Right lobe of liver (tissue), 6 donors: ENCODE data around the gene RAB30. TPM values are rescaled to one million over a fixed set of nuclear protein-coding genes. Genes with fewer than 3 reads are reported as not detected.
A peak's percentile ranks its signal among the peaks of the same experiment; 100 is the strongest.

ENCODE experiments used
- ATAC-seq, 4 donors: fragments of 200-7000 bp; cut with Tn5 transposase; one replicate each; pipeline ENCODE4 v1.9.1; 2020; ENCODE audit warnings: mild to moderate bottlenecking in 4 of 4, moderate library complexity in 4 of 4
- DNase-seq, 3 donors: peaks; one replicate each; pipeline ENCODE4 v3.0.0-alpha.2; 2020
- H3K27ac ChIP-seq, 3 donors: fragments of 200-600 bp; one replicate each; pipeline ENCODE4 v1.8.0; 2022
- H3K27me3 ChIP-seq, 2 donors: fragments of 200-600 bp; one replicate each; pipeline ENCODE4 v1.8.0; 2022
- H3K36me3 ChIP-seq, 4 donors: fragments of 200-600 bp; sonication (generic) in 1 of 4; one replicate each; pipeline versions ENCODE4 v1.5.1 to v1.8.0; 2017 to 2022; ENCODE audit warnings: control low read depth in 1 of 4
- H3K4me1 ChIP-seq, 4 donors: fragments of 200-600 bp; sonication (generic) in 1 of 4; one replicate each; pipeline versions ENCODE4 v1.5.1 to v1.8.0; 2017 to 2022; ENCODE audit warnings: control low read depth in 1 of 4
- H3K4me3 ChIP-seq, 3 donors: fragments of 200-600 bp; one replicate each; pipeline ENCODE4 v1.8.0; 2022
- H3K9me3 ChIP-seq, 4 donors: fragments of 200-600 bp; sonication (generic) in 1 of 4; one replicate each; pipeline versions ENCODE4 v1.5.1 to v1.8.0; 2017 to 2022; ENCODE audit warnings: control low read depth in 1 of 4
- CTCF ChIP-seq, 4 donors: fragments of 200-600 bp in 3 of 4; fragments of 450-650 bp in 1 of 4; IDR thresholded peaks; one replicate each; pipeline versions ENCODE4 v1.5.1 to v1.8.0; 2016 to 2022; ENCODE audit warnings: antibody characterized with exemption in 4 of 4, mild to moderate bottlenecking in 2 of 4
- POLR2A ChIP-seq: fragments of 450-650 bp; IDR thresholded peaks from one replicate; pipeline ENCODE4 v1.6.1; 2017; ENCODE audit warnings: antibody characterized with exemption, mild to moderate bottlenecking
- WGBS: methylation state at CpG from one replicate; pipeline ENCODE4 v1.1.6; 2018; ENCODE audit warnings: low coverage, low lambda C conversion rate; ENCODE audit not compliant: insufficient coverage; ENCODE audit errors: missing lambda C conversion rate; 5-methylcytosine and 5-hydroxymethylcytosine counted together
- intact Hi-C, 2 donors: fragments of 100-400 bp; cut with DNase I; formaldehyde crosslinking; loops; one replicate each; pipeline versions ENCODE4 v1.11.2 to v1.14.1; 2022
- total RNA-seq, 6 experiments: library from RNA; depleted of rRNA in 2 of 6; stranded (reverse); fragments of >200 nt in 2 of 6; fragmentation: NEBNext Ultra II Directional in 3 of 6; extraction: Animal tissue kit (Norgen Biotek cat#: 25700) in 3 of 6; gene quantifications; one replicate each; pipeline versions ENCODE4 v1.1.0 to v1.2.4, GENCODE V29; 2016 to 2023
- donor health status: DM: no; HTN: yes; CAD: no.
- donor health status: DM: no; HTN: no; CAD: no.
- donor health status: DM: no; HTN: no; CAD: no.
- donor health status: DM: no; HTN: yes; CAD: no.
- donor health status: DM: no; HTN: yes; CAD: no.

The RAB30 gene
- total RNA-seq, 6 experiments from 2014 or later: 4.1 to 9.6 (median 6.7) TPM

- intact Hi-C loops: no loop called here
- 60% methylated on average over 4 of the region's 5 CpGs for WGBS
- Histone ChIP-seq H3K9me3 (no peaks in the 10 kb centered on the region), H3K27ac (peak overlapping the region in 1 of 3 donors; percentile 36), H3K4me1 (peaks cover 0 to 16% (median 7%) of the 10 kb centered on the region in 4 donors), H3K4me3 (no peak overlapping the region), H3K36me3 (no peaks in the 10 kb centered on the region), H3K27me3 (no peaks in the 10 kb centered on the region)
- ATAC-seq: peak in 1 of 4 donors; percentile 11
- TF ChIP-seq CTCF (IDR thresholded peaks at IDR 0.05): no peak
- no peak for TF ChIP-seq POLR2A
- no peak for DNase-seq
Observed at GRCh38 chr11:83007477-83007876, 64.2 kb downstream of the RAB30 start.

- ATAC-seq: peak; percentile 26 to 94 (median 66)
- DNase-seq: peak in 2 of 3 donors; percentile 54 to 60
- H3K36me3 ChIP-seq: no peaks in the 10 kb centered on the region
- 13% methylated on average over 1 of the region's 1 CpG for WGBS
- TF ChIP-seq POLR2A (no peak), CTCF (IDR thresholded peaks at IDR 0.05) (no peak)
- H3K4me3 ChIP-seq: no peak overlapping the region
- H3K27ac ChIP-seq: no peak overlapping the region
- peaks cover 0 to 16% (median 7%) of the 10 kb centered on the region in 4 donors for H3K4me1 ChIP-seq
- H3K9me3 ChIP-seq: no peaks in the 10 kb centered on the region
- no peaks in the 10 kb centered on the region for H3K27me3 ChIP-seq
- intact Hi-C loops: no loop called here
Observed at GRCh38 chr11:83006877-83007330, 64.8 kb downstream of the RAB30 start.

- ATAC-seq (no peak), DNase-seq (no peak)
- Histone ChIP-seq H3K27me3 (no peaks in the 10 kb centered on the region), H3K27ac (no peak overlapping the region), H3K4me1 (peaks cover 0 to 16% (median 7%) of the 10 kb centered on the region in 4 donors), H3K4me3 (no peak overlapping the region), H3K36me3 (no peaks in the 10 kb centered on the region), H3K9me3 (no peaks in the 10 kb centered on the region)
- TF ChIP-seq POLR2A (no peak), CTCF (IDR thresholded peaks at IDR 0.05) (no peak)
- 62% methylated on average over 2 of the region's 2 CpGs for WGBS
- intact Hi-C loops: no loop called here
Observed at GRCh38 chr11:83004746-83005556, 66.7 kb downstream of the RAB30 start.

GRCh38 chr11:83002522-83002921 lies 69.2 kb downstream of the RAB30 start:
- Histone ChIP-seq H3K9me3 (no peaks in the 10 kb centered on the region), H3K27ac (no peak overlapping the region), H3K4me3 (no peak overlapping the region), H3K27me3 (no peaks in the 10 kb centered on the region), H3K4me1 (peaks cover 0 to 6% (median 2%) of the 10 kb centered on the region in 4 donors), H3K36me3 (no peaks in the 10 kb centered on the region)
- ATAC-seq (no peak), DNase-seq (no peak)
- 75% methylated on average over 2 of the region's 3 CpGs for WGBS
- TF ChIP-seq POLR2A: no peak
- no peak for TF ChIP-seq CTCF (IDR thresholded peaks at IDR 0.05)
- intact Hi-C loops: no loop called here
